GM18858 (cell line): ENCODE measurements around the gene TXNDC5.
A peak's percentile ranks its signal among the peaks of the same experiment; 100 is the strongest.
"Not testable (repeated sequence)": the region's sequence is repeated elsewhere in the genome, so short reads cannot be mapped to it uniquely, and the experiment has no call there.

Source experiments
- ATAC-seq: cut with Tn5 transposase; IDR thresholded peaks from one replicate; pipeline ENCODE4 v1.9.1; 2021; ENCODE audit not compliant: unreplicated experiment

TXNDC5 gene

GRCh38 chr6:7914991-7915789 is 4.6 kb upstream of the TXNDC5 start:
- ATAC-seq = no peak

GRCh38 chr6:7914311-7914710 is 3.7 kb upstream of the TXNDC5 start:
- ATAC-seq = no peak

GRCh38 chr6:7912736-7913517 is 2.3 kb upstream of the TXNDC5 start:
- no peak for ATAC-seq

GRCh38 chr6:7912024-7912423 is 1.4 kb upstream of the TXNDC5 start:
- ATAC-seq = no peak

GRCh38 chr6:7911345-7911725 is 747 bp upstream of the TXNDC5 start:
- no peak for ATAC-seq

DNA sequence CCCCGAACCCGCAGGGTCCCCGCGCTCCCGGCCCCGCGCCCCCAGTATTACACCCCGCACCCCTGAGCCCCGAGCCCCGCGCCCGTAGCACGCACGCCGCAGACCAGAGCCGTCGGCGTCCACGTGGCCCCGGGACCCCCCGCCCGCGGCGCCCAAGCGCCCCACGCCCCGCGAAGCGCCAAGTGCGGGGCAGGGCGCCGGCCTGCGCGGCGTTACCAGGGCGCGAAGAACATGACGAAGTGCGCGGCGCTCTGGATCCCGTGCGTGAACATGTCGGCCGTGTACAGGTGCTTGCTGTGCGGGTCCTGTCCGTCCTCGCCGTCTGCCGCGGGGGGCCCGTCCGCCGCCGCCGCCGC is 312 bp downstream of the TXNDC5 start:
- no peak for ATAC-seq

DNA sequence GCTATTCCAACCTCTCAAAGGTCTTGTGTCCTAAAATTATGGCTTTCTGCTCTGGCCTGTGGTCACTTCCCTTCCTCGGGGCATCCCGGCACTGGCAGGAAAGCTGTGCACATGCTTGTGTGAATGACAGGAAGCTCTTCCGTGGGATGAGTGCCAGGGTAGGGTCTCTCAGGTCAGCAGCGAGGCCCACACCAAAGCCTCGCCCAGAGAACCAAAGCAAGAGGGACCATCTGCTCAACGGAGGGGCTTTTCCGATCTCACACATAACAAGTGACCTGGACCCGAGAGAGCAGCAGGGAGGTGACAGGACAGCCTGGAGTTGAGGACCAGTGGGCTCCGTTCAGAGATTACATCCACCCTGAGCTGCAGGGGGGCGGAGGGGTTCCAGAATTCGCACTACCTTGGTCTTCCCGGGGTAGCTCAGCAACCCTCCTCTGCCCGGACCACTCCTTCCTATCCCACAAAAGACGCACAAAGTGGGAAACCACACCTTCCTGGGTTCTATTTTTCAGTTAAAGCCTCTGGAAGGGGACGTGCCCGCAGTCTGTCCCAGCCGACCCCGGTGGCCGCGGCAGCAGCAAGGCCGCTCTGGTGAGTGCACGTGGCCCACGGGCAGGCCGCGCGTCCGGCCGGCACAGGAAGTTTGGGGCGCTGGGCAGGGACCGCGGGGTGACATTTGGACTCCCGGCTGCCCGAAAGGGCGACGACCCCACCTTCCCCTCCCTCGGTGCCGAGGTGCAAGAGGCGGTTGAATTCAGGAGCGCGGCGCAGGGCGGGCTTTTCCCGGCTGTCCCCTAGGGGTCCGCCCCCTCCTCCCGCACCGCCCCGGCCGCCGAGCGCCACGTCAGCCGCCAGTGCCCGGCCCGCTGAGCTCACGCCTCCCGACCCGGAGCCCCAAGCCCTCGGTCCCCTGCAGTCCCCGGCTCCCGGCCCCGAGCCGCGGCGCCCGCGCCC is 988 bp downstream of the TXNDC5 start:
- no peak for ATAC-seq

DNA sequence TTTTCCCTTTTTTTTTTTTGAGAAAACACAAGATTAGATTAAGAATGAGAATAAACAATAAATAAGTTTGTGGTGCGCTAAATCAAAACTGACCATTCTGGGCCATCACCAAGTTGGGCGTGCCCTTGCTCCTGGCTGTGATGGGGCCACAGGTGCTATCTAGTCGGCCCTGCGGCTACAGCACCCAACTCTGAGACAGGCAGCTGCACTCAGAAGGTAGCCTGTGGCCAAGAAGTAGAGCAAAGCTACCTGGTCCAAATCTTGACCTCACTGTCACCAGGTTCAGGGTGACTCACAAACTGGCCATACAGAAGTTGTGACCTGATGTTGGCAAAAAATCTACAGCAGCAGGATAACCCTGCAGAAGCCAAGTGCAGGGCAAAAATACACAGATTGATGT is 3.4 kb downstream of the TXNDC5 start:
- ATAC-seq = no peak

- no peak for ATAC-seq
Observed at GRCh38 chr6:7906741-7907140, 3.8 kb downstream of the TXNDC5 start.

DNA sequence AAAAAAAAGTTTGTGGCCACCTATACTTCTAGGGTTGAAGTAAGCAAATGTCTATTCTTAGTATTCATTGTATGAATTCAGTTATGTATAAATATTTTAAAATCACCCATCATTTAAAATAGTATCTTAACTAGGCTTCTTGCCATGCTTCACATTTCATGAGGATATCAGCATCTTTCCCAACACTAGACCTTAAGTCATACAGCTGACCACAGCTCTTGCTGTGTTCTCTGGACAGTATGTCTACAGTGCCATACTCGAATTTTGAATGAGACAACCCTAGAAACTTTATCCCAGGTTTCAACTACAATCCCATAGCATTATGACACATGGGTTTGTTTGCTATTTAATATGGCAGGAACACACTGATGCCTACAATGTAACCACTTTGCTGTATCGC is 5.2 kb downstream of the TXNDC5 start:
- no peak for ATAC-seq

DNA sequence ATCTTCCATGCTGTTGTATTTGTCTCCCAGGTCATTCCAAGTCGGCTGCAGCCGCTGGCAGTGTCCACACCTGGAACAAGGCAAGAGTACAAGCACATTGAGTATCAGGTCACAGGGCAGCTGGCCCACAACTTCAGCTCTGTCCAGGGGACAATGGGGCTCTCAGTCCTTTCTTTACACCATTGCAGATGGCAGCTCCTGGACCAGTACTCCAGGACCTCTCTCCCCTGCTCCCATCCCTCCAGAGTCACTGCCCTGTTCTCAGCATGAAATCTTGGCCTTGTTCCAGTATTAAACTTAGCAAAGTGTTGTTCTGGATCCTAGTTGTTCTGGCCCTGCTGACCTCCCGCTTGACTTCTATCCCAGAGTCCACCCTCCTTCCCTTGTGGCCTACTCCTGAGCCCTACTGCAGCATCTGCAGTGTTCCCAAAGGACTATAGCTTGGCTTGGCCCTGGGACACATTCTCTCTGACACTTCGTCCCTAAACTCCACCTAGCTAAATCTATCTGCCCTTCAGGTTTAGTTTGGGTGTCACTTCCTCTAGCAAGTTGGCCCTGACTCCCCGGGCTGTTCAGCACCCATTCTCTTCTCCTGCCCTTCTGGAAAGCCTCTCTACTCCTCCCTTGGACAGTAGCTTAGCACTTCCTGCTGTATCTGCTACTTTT is 5.8 kb downstream of the TXNDC5 start:
- no peak for ATAC-seq

- ATAC-seq = no peak
Observed at GRCh38 chr6:7903673-7904072, 6.9 kb downstream of the TXNDC5 start.

DNA sequence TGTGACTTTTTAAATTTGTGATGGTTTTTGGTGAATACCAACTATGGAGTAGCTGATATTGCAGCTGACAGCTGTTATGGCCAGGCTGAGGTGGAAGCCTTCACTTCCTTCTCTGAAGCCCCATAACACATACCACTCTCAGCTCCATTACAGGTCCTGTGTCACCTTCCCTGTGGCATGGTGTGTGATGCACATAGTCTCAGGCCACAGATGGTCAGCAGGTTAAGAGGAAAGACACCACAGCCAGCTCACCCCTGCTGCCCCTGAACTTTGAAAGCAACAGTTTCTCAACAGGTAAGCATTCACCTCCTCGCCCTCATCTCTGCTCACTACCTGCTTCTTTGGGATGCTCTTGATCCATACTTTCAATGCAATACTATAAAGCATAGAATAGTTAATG is 7.7 kb downstream of the TXNDC5 start:
- ATAC-seq = no peak

DNA sequence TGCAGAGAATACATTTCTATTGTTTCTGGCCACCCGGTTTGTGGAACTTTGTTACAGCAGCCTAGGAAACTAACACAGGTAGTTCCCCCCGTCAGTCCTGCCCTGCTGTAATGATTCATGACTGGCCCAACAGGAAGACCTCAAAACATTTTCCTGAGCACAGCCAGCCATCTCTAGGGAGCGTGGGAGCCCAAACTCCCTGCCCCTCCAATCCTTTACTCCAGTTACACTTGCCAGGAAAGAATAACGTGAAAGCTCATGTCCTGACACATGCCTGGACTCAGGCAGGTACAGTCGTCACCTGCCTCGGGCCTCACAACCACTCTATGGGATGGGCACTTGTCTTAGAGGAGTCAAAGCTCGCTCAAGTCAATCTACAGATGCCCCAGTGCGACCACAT is 8.4 kb downstream of the TXNDC5 start:
- no peak for ATAC-seq

- ATAC-seq = no peak
Observed at GRCh38 chr6:7901780-7902179, 8.8 kb downstream of the TXNDC5 start.

DNA sequence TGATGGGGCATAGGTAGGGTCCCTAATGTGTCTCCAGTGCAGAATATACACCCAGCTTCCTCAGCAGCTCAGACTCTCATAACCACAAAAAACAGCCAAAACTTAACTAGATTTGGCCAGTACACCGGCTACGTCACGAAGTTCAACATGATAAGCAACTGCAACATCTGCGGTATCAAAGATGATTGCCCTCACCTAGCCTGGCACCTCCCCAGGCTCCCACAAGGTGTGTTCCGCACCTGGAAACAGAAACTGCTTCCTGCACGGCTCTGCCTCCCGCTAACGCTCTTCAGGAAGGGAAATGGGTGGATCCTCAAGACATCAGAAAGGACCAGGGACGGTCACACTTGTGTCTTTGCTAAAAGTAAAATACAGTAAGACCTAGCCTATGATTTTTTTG is 9.5 kb downstream of the TXNDC5 start:
- no peak for ATAC-seq

- ATAC-seq = peak; percentile 33
Observed at GRCh38 chr6:7900621-7901020, 10.0 kb downstream of the TXNDC5 start.

DNA sequence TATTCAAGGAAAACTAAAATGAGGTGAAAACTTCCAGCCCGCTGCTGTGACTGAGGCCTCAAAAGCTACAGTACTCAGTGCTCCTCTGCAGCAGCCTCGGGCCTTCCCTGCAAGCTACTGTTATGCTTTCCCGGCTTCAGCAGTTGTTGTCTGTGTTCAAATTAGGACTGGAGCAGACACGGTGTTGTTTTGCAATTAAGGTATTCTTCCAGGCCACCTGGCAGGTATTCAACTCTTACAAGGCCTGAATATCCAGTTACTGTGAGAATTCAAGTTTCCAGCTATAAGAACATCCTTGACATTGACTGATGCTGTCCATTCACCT is 10.7 kb downstream of the TXNDC5 start:
- ATAC-seq = no peak

DNA sequence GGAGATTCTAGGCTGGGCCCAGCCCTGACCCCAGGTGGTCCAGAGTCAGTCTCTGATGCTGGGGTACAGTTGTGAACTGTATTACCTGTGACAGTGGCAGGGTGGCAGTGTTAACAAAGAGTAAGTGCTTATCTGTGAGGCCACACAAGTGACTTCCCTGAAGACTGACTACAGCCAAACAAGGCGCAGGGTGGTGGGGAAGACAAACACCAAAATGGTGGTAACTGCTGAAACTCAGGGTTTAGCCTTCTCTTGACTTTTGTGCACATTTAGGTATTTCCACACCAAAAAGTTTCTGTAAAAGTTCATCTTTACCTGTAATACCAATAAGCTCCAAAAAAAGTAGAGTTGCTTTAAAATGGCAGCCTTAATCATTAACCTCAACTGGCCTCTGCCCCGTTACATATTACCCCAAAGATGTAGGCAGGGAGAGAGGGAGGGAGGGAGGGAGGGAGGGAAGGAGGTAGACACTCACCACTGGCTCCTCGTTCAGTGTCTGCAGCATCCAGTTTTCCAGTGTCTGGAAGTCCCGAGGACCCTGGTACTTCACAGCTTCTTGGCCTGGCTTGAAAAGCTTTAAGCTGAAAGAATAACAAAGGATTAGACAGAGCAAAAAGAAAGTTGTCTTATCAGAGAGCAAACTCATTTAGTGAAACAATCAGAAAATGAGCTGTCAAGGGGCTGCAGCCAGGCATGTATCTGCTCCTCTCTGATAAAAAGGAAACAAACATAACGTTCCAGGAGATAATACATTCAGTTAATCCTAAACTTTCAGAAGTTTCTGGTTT is 11.3 kb downstream of the TXNDC5 start:
- no peak for ATAC-seq

- ATAC-seq = not testable (repeated sequence)
Observed at GRCh38 chr6:7898193-7898586, 12.4 kb downstream of the TXNDC5 start.
